Liver (tissue), 9 donors: Measurements from ENCODE around the gene SGPL1. TPM values are rescaled to one million over a fixed set of nuclear protein-coding genes. Genes with fewer than 3 reads are reported as not detected.

Source experiments
- DNase-seq: peaks from one replicate; pipeline ENCODE4 v3.0.0-alpha.2; 2017; ENCODE audit warnings: low spot score
- H3K27ac ChIP-seq, 2 donors: one replicate each; pipeline ENCODE4 v1.7.0; 2013; ENCODE audit warnings: inconsistent platforms in 2 of 2, low read length in 2 of 2, control low read depth in 1 of 2, low read depth in 1 of 2, mild to moderate bottlenecking in 1 of 2
- H3K27me3 ChIP-seq, 4 donors: one replicate each; pipeline versions ENCODE4 v1.6.1 to v1.7.0; 2013; ENCODE audit warnings: low read length in 3 of 4, inconsistent platforms in 1 of 4, mild to moderate bottlenecking in 1 of 4, moderate library complexity in 1 of 4; ENCODE audit not compliant: control insufficient read depth in 4 of 4, insufficient read depth in 4 of 4
- H3K36me3 ChIP-seq, 4 donors: one replicate each; pipeline versions ENCODE4 v1.6.1 to v1.7.0; 2013; ENCODE audit warnings: low read length in 3 of 4, mild to moderate bottlenecking in 3 of 4, low read depth in 1 of 4, moderate library complexity in 1 of 4; ENCODE audit not compliant: control insufficient read depth in 4 of 4, insufficient read depth in 3 of 4
- H3K4me1 ChIP-seq, 4 donors: one replicate each; pipeline versions ENCODE4 v1.6.1 to v1.7.0; 2013; ENCODE audit warnings: low read length in 3 of 4, mild to moderate bottlenecking in 3 of 4, moderate library complexity in 1 of 4; ENCODE audit not compliant: control insufficient read depth in 4 of 4, insufficient read depth in 4 of 4
- H3K4me3 ChIP-seq, 3 donors: one replicate each; pipeline versions ENCODE4 v1.6.1 to v1.7.0; 2013; ENCODE audit warnings: low read length in 3 of 3, control low read depth in 1 of 3, low read depth in 1 of 3, mild to moderate bottlenecking in 1 of 3
- H3K9ac ChIP-seq, 2 donors: one replicate each; pipeline ENCODE4 v1.7.0; 2013; ENCODE audit warnings: low read length in 2 of 2, mild to moderate bottlenecking in 2 of 2, moderate library complexity in 2 of 2, control low read depth in 1 of 2, low read depth in 1 of 2
- H3K9me3 ChIP-seq, 4 donors: one replicate each; pipeline versions ENCODE4 v1.6.1 to v1.7.0; 2013; ENCODE audit warnings: low read length in 3 of 4; ENCODE audit not compliant: control insufficient read depth in 4 of 4
- EGR1 ChIP-seq, 2 donors: IDR thresholded peaks; 2 replicates each; pipeline ENCODE4 v1.6.1; 2016 to 2018; ENCODE audit warnings: antibody characterized with exemption in 2 of 2, low read depth in 2 of 2
- FOXA1 ChIP-seq: IDR thresholded peaks from 2 replicates; pipeline ENCODE4 v1.6.1; 2016; ENCODE audit warnings: antibody characterized with exemption
- FOXA2 ChIP-seq: IDR thresholded peaks from 2 replicates; pipeline ENCODE4 v1.6.1; 2016; ENCODE audit warnings: antibody characterized with exemption
- GABPA ChIP-seq, 2 donors: IDR thresholded peaks in 1 of 2; conservative IDR thresholded peaks in 1 of 2; 2 replicates each; pipeline ENCODE4 v1.6.1; 2016; ENCODE audit warnings: antibody characterized with exemption in 2 of 2, mild to moderate bottlenecking in 1 of 2, moderate library complexity in 1 of 2
- HNF4A ChIP-seq, 2 donors: conservative IDR thresholded peaks; 2 replicates each; pipeline ENCODE4 v1.6.1; 2016; ENCODE audit warnings: antibody characterized with exemption in 2 of 2, mild to moderate bottlenecking in 2 of 2
- HNF4G ChIP-seq: IDR thresholded peaks from 2 replicates; pipeline ENCODE4 v1.6.1; 2016; ENCODE audit warnings: antibody characterized with exemption
- JUND ChIP-seq, 2 donors: IDR thresholded peaks; 2 replicates each; pipeline ENCODE4 v1.6.1; 2016; ENCODE audit warnings: antibody characterized with exemption in 2 of 2
- NR2F2 ChIP-seq: IDR thresholded peaks from 2 replicates; pipeline ENCODE4 v1.6.1; 2016; ENCODE audit warnings: antibody characterized with exemption
- RAD21 ChIP-seq, 2 donors: IDR thresholded peaks; 2 replicates each; pipeline ENCODE4 v1.6.1; 2016; ENCODE audit warnings: antibody characterized with exemption in 2 of 2, mild to moderate bottlenecking in 2 of 2
- RXRA ChIP-seq, 2 donors: IDR thresholded peaks; 2 replicates each; pipeline ENCODE4 v1.6.1; 2017 to 2018; ENCODE audit warnings: antibody characterized with exemption in 2 of 2, mild to moderate bottlenecking in 1 of 2
- SP1 ChIP-seq: IDR thresholded peaks from 2 replicates; pipeline ENCODE4 v1.6.1; 2018; ENCODE audit warnings: antibody characterized with exemption, mild to moderate bottlenecking
- TAF1 ChIP-seq: conservative IDR thresholded peaks from 2 replicates; pipeline ENCODE4 v1.6.1; 2016; ENCODE audit warnings: antibody characterized with exemption, mild to moderate bottlenecking
- YY1 ChIP-seq: IDR thresholded peaks from 2 replicates; pipeline ENCODE4 v1.6.1; 2016; ENCODE audit warnings: antibody characterized with exemption, mild to moderate bottlenecking
- WGBS: extraction: QIAGEN DNeasy Blood & Tissue Kit; methylation state at CpG from one replicate; pipeline ENCODE4 v1.1.7; 2013; 5-methylcytosine and 5-hydroxymethylcytosine counted together
- polyA plus RNA-seq, 2 donors: library from polyadenylated mRNA; stranded (reverse) in 1 of 2; unstranded in 1 of 2; fragments of 200-250 nt in 1 of 2; fragments of >200 nt in 1 of 2; fragmentation: Nextera tagmentation in 1 of 2; extraction: Ambion mirVana in 1 of 2; gene quantifications; one replicate each; pipeline versions ENCODE4 v1.2.1 to v1.2.3, GENCODE V29; 2013 to 2015
- total RNA-seq, 2 donors: library from RNA; depleted of rRNA; stranded (reverse); fragments of >200 nt; gene quantifications; one replicate each; pipeline ENCODE4 v1.2.3, GENCODE V29; 2014
- TF ChIP-seq, protein P1 (sequence below): fragments of 150-350 bp; IDR thresholded peaks from 2 replicates; pipeline ENCODE4 v1.5.1; 2017; ENCODE audit warnings: improper control_type of control experiment, low read depth, low read length; ENCODE audit not compliant: missing input control
- TF ChIP-seq, protein P2 (sequence below): IDR thresholded peaks from 2 replicates; pipeline ENCODE4 v1.6.1; 2016; ENCODE audit warnings: antibody characterized with exemption, mild to moderate bottlenecking
- TF ChIP-seq, protein P3 (sequence below): IDR thresholded peaks from 2 replicates; pipeline ENCODE4 v1.6.1; 2016; ENCODE audit warnings: antibody characterized with exemption
- TF ChIP-seq, protein P4 (sequence below): IDR thresholded peaks from 2 replicates; pipeline ENCODE4 v1.6.1; 2016; ENCODE audit warnings: antibody characterized with exemption
- TF ChIP-seq, protein P5 (sequence below): IDR thresholded peaks from 2 replicates; pipeline ENCODE4 v1.6.1; 2016; ENCODE audit warnings: antibody characterized with exemption
- donor health status: healthy.
- donor health status: healthy.
- donor health status: healthy.
- donor health status: healthy.
- donor health status: healthy.

SGPL1 gene
- total and polyA plus RNA-seq, 4 donors: 11.8 to 37.1 (median 16.8) TPM

DNA sequence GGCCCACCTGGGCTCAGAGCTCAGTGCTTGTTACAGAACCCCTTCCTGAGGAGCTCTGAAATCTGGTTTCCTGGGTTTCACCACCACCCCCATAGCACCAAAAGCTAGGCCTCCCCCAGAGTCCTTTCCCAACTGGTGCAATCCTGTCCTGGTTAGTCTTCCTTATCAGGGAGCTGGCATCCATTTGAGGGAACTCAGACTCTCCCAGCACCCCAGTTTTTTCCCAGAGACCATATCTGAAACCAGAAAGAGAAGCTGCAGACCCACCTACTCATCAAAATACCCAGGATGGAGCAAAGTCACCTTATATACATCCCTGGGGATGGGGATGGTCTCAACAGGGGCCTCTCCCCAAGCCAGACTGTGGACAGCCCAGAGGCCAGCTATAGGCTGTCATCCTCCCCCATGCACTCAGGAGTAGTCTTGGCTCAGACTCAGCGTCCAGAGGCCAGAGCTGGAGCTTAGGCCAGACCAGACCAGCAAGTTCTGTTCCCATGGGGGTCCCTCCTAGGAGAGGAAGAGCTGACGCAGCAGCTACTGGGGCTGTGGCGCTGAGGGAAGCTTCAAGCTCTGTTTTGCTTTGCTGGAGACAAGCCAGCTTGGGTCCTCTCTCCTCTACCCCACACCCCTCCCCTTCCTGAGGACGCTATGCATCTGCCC, 33.5 kb upstream of the SGPL1 start:
- no peak overlapping the region for H3K9ac ChIP-seq
- peak; percentile 26 for DNase-seq
- H3K4me1 ChIP-seq: no peaks in the 10 kb centered on the region
- no peaks in the 10 kb centered on the region for H3K27me3 ChIP-seq
- H3K9me3 ChIP-seq: no peaks in the 10 kb centered on the region
- no peak overlapping the region for H3K4me3 ChIP-seq
- no peak for TF ChIP-seq HNF4A (conservative IDR thresholded peaks at IDR 0.05)
- TF ChIP-seq SP1: no peak
- no peak for TF ChIP-seq JUND (IDR thresholded peaks at IDR 0.05)
- no peak for TF ChIP-seq YY1
- TF ChIP-seq HNF4G: no peak
- TF ChIP-seq GABPA (IDR thresholded peaks at IDR 0.05 in 1 of 2, conservative IDR thresholded peaks at IDR 0.05 in 1 of 2): no peak
- TF ChIP-seq NR2F2: no peak
- TF ChIP-seq FOXA2: no peak
- 81% methylated on average over 4 of the region's 4 CpGs for WGBS
- H3K36me3 ChIP-seq: no peaks in the 10 kb centered on the region
- no peak overlapping the region for H3K27ac ChIP-seq

DNA sequence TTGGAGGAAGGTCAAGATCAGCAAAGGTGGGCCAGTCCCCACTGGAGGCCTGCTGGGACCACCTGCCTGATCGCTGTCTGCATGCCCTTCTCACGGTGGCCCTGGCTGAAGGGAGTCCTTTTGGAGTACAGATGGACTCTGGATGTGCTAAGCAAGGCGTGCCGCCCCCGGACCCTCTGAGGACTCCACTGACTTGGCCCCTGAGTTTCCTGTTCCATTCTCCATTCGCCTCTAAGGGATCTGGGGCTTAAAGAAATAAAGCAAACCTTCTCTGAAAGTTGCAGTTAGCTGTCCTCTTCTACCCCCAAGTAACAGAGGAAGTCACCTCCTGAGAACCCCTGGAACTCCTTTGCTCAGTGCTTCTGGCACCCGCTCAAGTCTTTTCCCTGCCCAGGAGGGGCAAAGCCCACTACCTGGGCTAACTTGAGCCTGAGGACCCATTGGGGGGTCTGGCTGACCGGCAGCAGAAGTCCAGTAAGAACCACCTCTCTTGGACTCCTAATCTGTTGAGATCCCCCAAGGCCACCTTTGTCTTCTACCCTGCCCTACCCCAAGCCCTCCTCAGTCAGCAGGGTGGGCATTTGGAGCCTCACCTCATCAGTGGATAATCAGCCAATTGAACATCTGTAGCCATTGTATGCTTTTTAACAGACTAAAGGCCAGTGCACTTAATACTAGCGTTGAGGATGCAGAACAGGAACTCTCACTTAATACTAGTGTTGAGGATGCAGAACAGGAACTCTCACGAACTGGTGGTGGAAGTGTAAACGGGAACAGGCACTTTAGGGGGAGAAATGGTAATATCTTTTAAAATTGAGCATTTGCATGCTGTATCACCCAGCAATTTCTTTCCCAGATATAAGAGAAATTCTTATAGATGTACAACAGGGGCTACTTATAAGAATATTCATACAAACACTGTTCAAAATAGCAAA, 32.7 kb upstream of the SGPL1 start:
- 80% methylated on average over 11 of the region's 11 CpGs for WGBS
- Histone ChIP-seq H3K9ac (no peak overlapping the region), H3K4me3 (no peak overlapping the region), H3K27ac (no peak overlapping the region), H3K36me3 (no peaks in the 10 kb centered on the region), H3K9me3 (no peaks in the 10 kb centered on the region), H3K27me3 (no peaks in the 10 kb centered on the region), H3K4me1 (no peaks in the 10 kb centered on the region)
- TF ChIP-seq HNF4A (conservative IDR thresholded peaks at IDR 0.05) (no peak), FOXA2 (no peak), SP1 (no peak), JUND (IDR thresholded peaks at IDR 0.05) (no peak), RAD21 (IDR thresholded peaks at IDR 0.05) (no peak), HNF4G (no peak), NR2F2 (no peak), FOXA1 (no peak), YY1 (no peak), RXRA (IDR thresholded peaks at IDR 0.05) (no peak), GABPA (IDR thresholded peaks at IDR 0.05 in 1 of 2, conservative IDR thresholded peaks at IDR 0.05 in 1 of 2) (no peak), TAF1 (no peak), EGR1 (IDR thresholded peaks at IDR 0.05; ENCODE audit: low read depth in 2 of 2) (no peak)
- TF ChIP-seq, protein P1, sequence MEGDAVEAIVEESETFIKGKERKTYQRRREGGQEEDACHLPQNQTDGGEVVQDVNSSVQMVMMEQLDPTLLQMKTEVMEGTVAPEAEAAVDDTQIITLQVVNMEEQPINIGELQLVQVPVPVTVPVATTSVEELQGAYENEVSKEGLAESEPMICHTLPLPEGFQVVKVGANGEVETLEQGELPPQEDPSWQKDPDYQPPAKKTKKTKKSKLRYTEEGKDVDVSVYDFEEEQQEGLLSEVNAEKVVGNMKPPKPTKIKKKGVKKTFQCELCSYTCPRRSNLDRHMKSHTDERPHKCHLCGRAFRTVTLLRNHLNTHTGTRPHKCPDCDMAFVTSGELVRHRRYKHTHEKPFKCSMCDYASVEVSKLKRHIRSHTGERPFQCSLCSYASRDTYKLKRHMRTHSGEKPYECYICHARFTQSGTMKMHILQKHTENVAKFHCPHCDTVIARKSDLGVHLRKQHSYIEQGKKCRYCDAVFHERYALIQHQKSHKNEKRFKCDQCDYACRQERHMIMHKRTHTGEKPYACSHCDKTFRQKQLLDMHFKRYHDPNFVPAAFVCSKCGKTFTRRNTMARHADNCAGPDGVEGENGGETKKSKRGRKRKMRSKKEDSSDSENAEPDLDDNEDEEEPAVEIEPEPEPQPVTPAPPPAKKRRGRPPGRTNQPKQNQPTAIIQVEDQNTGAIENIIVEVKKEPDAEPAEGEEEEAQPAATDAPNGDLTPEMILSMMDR: no peak
- TF ChIP-seq, protein P2, sequence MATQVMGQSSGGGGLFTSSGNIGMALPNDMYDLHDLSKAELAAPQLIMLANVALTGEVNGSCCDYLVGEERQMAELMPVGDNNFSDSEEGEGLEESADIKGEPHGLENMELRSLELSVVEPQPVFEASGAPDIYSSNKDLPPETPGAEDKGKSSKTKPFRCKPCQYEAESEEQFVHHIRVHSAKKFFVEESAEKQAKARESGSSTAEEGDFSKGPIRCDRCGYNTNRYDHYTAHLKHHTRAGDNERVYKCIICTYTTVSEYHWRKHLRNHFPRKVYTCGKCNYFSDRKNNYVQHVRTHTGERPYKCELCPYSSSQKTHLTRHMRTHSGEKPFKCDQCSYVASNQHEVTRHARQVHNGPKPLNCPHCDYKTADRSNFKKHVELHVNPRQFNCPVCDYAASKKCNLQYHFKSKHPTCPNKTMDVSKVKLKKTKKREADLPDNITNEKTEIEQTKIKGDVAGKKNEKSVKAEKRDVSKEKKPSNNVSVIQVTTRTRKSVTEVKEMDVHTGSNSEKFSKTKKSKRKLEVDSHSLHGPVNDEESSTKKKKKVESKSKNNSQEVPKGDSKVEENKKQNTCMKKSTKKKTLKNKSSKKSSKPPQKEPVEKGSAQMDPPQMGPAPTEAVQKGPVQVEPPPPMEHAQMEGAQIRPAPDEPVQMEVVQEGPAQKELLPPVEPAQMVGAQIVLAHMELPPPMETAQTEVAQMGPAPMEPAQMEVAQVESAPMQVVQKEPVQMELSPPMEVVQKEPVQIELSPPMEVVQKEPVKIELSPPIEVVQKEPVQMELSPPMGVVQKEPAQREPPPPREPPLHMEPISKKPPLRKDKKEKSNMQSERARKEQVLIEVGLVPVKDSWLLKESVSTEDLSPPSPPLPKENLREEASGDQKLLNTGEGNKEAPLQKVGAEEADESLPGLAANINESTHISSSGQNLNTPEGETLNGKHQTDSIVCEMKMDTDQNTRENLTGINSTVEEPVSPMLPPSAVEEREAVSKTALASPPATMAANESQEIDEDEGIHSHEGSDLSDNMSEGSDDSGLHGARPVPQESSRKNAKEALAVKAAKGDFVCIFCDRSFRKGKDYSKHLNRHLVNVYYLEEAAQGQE: no peak
- TF ChIP-seq, protein P3, sequence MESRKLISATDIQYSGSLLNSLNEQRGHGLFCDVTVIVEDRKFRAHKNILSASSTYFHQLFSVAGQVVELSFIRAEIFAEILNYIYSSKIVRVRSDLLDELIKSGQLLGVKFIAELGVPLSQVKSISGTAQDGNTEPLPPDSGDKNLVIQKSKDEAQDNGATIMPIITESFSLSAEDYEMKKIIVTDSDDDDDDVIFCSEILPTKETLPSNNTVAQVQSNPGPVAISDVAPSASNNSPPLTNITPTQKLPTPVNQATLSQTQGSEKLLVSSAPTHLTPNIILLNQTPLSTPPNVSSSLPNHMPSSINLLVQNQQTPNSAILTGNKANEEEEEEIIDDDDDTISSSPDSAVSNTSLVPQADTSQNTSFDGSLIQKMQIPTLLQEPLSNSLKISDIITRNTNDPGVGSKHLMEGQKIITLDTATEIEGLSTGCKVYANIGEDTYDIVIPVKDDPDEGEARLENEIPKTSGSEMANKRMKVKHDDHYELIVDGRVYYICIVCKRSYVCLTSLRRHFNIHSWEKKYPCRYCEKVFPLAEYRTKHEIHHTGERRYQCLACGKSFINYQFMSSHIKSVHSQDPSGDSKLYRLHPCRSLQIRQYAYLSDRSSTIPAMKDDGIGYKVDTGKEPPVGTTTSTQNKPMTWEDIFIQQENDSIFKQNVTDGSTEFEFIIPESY: no peak
- TF ChIP-seq, protein P4, sequence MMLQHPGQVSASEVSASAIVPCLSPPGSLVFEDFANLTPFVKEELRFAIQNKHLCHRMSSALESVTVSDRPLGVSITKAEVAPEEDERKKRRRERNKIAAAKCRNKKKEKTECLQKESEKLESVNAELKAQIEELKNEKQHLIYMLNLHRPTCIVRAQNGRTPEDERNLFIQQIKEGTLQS: no peak
- TF ChIP-seq, protein P5, sequence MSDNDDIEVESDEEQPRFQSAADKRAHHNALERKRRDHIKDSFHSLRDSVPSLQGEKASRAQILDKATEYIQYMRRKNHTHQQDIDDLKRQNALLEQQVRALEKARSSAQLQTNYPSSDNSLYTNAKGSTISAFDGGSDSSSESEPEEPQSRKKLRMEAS: no peak
- DNase-seq: no peak
